RWPE2 (cell line): ENCODE data around the gene TGM1.

ENCODE experiments used
- ATAC-seq: fragments of 200-7000 bp; cut with Tn5 transposase; 3 replicates; pipeline ENCODE4 v1.9.1; 2021; ENCODE audit warnings: low read depth
- DNase-seq: peaks from one replicate; pipeline ENCODE4 v3.0.0-alpha.2; 2020; ENCODE audit warnings: low spot score
- H3K27ac ChIP-seq: fragments of 450-650 bp; 2 replicates; pipeline ENCODE4 v1.5.1; 2017; ENCODE audit warnings: mild to moderate bottlenecking; ENCODE audit not compliant: poor library complexity, severe bottlenecking
- H3K27me3 ChIP-seq: fragments of 250-450 bp; sonication (Bioruptor Pico); 2 replicates; pipeline ENCODE4 v1.5.1; 2021; ENCODE audit warnings: mild to moderate bottlenecking, moderate library complexity; ENCODE audit not compliant: insufficient read depth, poor library complexity, severe bottlenecking
- H3K36me3 ChIP-seq: fragments of 250-450 bp; sonication (Bioruptor Pico); 2 replicates; pipeline ENCODE4 v1.5.1; 2020; ENCODE audit warnings: low read depth, mild to moderate bottlenecking, moderate library complexity
- H3K4me1 ChIP-seq: fragments of 250-450 bp; sonication (Bioruptor Pico); 2 replicates; pipeline ENCODE4 v1.5.1; 2021; ENCODE audit warnings: mild to moderate bottlenecking, moderate library complexity; ENCODE audit not compliant: insufficient read depth, poor library complexity, severe bottlenecking
- H3K4me3 ChIP-seq: fragments of 250-450 bp; sonication (Bioruptor Pico); 2 replicates; pipeline ENCODE4 v1.5.1; 2021; ENCODE audit warnings: mild to moderate bottlenecking, moderate library complexity; ENCODE audit not compliant: severe bottlenecking
- H3K9me3 ChIP-seq: fragments of 250-450 bp; sonication (Bioruptor Pico); 2 replicates; pipeline ENCODE4 v1.5.1; 2021; ENCODE audit warnings: mild to moderate bottlenecking, moderate library complexity; ENCODE audit not compliant: severe bottlenecking
- TF ChIP-seq, protein P1 (sequence below): fragments of 450-650 bp; IDR thresholded peaks from one replicate; pipeline ENCODE4 v1.5.1; 2017; ENCODE audit warnings: mild to moderate bottlenecking, moderate library complexity; ENCODE audit not compliant: poor library complexity, severe bottlenecking

The TGM1 gene

GRCh38 chr14:24211311-24211710, 51.7 kb downstream of the TGM1 start:
- Histone ChIP-seq H3K36me3 (peaks cover 56% of the 10 kb centered on the region), H3K27me3 (no peaks in the 10 kb centered on the region), H3K4me3 (no peak overlapping the region), H3K9me3 (no peaks in the 10 kb centered on the region), H3K27ac (no peak overlapping the region), H3K4me1 (peaks cover 13% of the 10 kb centered on the region)
- ATAC-seq = no peak
- DNase-seq = no peak
- TF ChIP-seq, protein P1, sequence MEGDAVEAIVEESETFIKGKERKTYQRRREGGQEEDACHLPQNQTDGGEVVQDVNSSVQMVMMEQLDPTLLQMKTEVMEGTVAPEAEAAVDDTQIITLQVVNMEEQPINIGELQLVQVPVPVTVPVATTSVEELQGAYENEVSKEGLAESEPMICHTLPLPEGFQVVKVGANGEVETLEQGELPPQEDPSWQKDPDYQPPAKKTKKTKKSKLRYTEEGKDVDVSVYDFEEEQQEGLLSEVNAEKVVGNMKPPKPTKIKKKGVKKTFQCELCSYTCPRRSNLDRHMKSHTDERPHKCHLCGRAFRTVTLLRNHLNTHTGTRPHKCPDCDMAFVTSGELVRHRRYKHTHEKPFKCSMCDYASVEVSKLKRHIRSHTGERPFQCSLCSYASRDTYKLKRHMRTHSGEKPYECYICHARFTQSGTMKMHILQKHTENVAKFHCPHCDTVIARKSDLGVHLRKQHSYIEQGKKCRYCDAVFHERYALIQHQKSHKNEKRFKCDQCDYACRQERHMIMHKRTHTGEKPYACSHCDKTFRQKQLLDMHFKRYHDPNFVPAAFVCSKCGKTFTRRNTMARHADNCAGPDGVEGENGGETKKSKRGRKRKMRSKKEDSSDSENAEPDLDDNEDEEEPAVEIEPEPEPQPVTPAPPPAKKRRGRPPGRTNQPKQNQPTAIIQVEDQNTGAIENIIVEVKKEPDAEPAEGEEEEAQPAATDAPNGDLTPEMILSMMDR = no peak

GRCh38 chr14:24207625-24208024, 55.4 kb downstream of the TGM1 start:
- DNase-seq (no peak), ATAC-seq (no peak)
- no peaks in the 10 kb centered on the region for H3K9me3 ChIP-seq
- no peaks in the 10 kb centered on the region for H3K4me1 ChIP-seq
- H3K27ac ChIP-seq = no peak overlapping the region
- H3K4me3 ChIP-seq = no peak overlapping the region
- H3K36me3 ChIP-seq = peaks cover 74% of the 10 kb centered on the region
- TF ChIP-seq, protein P1 = no peak
- H3K27me3 ChIP-seq = no peaks in the 10 kb centered on the region

- Histone ChIP-seq H3K27me3 (no peaks in the 10 kb centered on the region), H3K4me1 (no peaks in the 10 kb centered on the region), H3K36me3 (peaks cover 79% of the 10 kb centered on the region), H3K27ac (no peak overlapping the region), H3K4me3 (no peak overlapping the region), H3K9me3 (no peaks in the 10 kb centered on the region)
- ATAC-seq = no peak
- TF ChIP-seq, protein P1 = no peak
- no peak for DNase-seq
Observed at GRCh38 chr14:24207104-24207551, 55.8 kb downstream of the TGM1 start.

DNA sequence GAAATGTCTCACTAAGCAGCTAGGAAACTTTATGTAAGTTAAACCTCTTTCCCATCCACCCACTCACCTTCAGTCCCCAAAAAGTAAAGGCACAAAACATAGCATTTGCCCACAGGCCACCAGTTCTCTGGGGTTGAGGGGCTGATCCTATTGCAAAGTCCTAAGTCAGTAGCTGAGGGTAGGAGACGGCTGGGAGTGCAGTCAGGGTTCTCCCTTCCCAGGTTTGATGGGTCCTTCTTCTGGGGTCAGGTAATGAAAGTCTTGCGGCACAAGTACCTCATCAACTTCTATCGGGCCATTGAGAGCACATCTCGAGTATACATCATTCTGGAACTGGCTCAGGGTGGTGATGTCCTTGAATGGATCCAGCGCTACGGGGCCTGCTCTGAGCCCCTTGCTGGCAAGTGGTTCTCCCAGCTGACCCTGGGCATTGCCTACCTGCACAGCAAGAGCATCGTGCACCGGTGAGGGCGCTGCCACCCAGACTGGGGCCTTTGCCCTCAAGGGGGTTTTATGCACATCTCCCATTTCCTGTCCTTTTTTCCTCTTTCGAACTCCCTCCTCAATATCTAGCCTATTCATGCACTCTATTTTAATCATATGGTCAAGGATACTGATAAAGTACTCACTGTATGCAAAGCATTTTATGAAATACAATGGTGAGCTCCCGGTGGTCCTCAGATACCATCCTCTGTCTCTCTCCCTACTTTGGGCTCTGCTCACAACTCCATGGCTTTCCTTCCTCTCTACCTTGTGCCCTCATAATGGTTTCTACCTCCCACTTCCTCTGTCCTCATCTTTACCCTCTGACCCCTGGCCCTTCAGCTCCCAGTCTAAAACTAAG, 56.5 kb downstream of the TGM1 start:
- TF ChIP-seq, protein P1 = no peak
- ATAC-seq = no peak
- no peaks in the 10 kb centered on the region for H3K4me1 ChIP-seq

More for the DNA sequence above, 56.5 kb downstream of the TGM1 start:
- H3K4me3 ChIP-seq = no peak overlapping the region
- H3K9me3 ChIP-seq = no peaks in the 10 kb centered on the region
- no peak for DNase-seq
- no peak overlapping the region for H3K27ac ChIP-seq
- no peaks in the 10 kb centered on the region for H3K27me3 ChIP-seq
- H3K36me3 ChIP-seq = peaks cover 81% of the 10 kb centered on the region
